Gastrocnemius medialis (tissue), 4 donors: ENCODE results near the gene CASQ2. TPM values are rescaled to one million over a fixed set of nuclear protein-coding genes. Genes with fewer than 3 reads are reported as not detected.

Source experiments
- ATAC-seq, 2 donors: fragments of 150-250 bp; one replicate each; pipeline ENCODE4 v1.9.1; 2016
- DNase-seq, 2 donors: peaks; one replicate each; pipeline ENCODE4 v3.0.0-alpha.2; 2019
- H3K27ac ChIP-seq, 4 donors: fragments of 200-600 bp; sonication (generic); 1 replicate in 1 of 4; 2 replicates in 3 of 4; pipeline ENCODE4 v1.5.1; 2016 to 2018; ENCODE audit warnings: mild to moderate bottlenecking in 2 of 4, moderate library complexity in 1 of 4
- H3K27me3 ChIP-seq, 3 donors: fragments of 200-600 bp; sonication (generic) in 2 of 3; 1 replicate in 1 of 3; 2 replicates in 2 of 3; pipeline versions ENCODE4 v1.5.1 to v1.6.0; 2016 to 2019; ENCODE audit warnings: mild to moderate bottlenecking in 1 of 3, moderate library complexity in 1 of 3
- H3K36me3 ChIP-seq, 2 donors: fragments of 200-600 bp; sonication (generic) in 1 of 2; one replicate each; pipeline ENCODE4 v1.5.1; 2017 to 2018
- H3K4me1 ChIP-seq, 2 donors: fragments of 200-600 bp; sonication (generic) in 1 of 2; one replicate each; pipeline ENCODE4 v1.5.1; 2016 to 2017; ENCODE audit warnings: mild to moderate bottlenecking in 2 of 2
- H3K4me3 ChIP-seq, 4 donors: fragments of 200-600 bp; sonication (generic) in 3 of 4; 1 replicate in 1 of 4; 2 replicates in 3 of 4; pipeline ENCODE4 v1.5.1; 2016 to 2019; ENCODE audit warnings: mild to moderate bottlenecking in 2 of 4
- H3K9me3 ChIP-seq, 3 donors: fragments of 200-600 bp; sonication (generic) in 2 of 3; 1 replicate in 1 of 3; 2 replicates in 2 of 3; pipeline ENCODE4 v1.5.1; 2016 to 2019
- POLR2A ChIP-seq, 2 donors: fragments of 450-650 bp; IDR thresholded peaks; one replicate each; pipeline ENCODE4 v1.6.1; 2017; ENCODE audit warnings: antibody characterized with exemption in 2 of 2, mild to moderate bottlenecking in 2 of 2, moderate library complexity in 2 of 2
- in situ Hi-C, 4 donors: fragments of 200-750 bp; cut with MboI; loops; one replicate each; pipeline versions ENCODE4 v1.15.0 to v1.8.0; 2017; ENCODE audit warnings: low sequenced_read_pairs in 4 of 4
- intact Hi-C: fragments of 100-400 bp; cut with DNase I; formaldehyde crosslinking; loops from one replicate; pipeline ENCODE4 v1.15.1; 2023; ENCODE audit warnings: low total_unique reads
- total RNA-seq, 4 donors: library from RNA; depleted of rRNA; stranded (reverse); fragments of >200 nt; gene quantifications; one replicate each; pipeline versions ENCODE4 v1.1.0 to v1.2.3, GENCODE V29; 2016
- TF ChIP-seq, protein P1 (sequence below), 5 experiments: fragments of 450-650 bp in 3 of 5; fragments of 200-600 bp in 2 of 5; sonication (generic) in 2 of 5; IDR thresholded peaks in 4 of 5; conservative IDR thresholded peaks in 1 of 5; 1 replicate in 4 of 5; 2 replicates in 1 of 5; pipeline ENCODE4 v1.5.1; 2016 to 2019; ENCODE audit warnings: antibody characterized with exemption in 5 of 5, mild to moderate bottlenecking in 3 of 5, moderate library complexity in 3 of 5

Gene CASQ2
- total RNA-seq, 4 donors from 2014 or later, result 16.5 to 207 (median 83.2) TPM

- Histone ChIP-seq H3K9me3 (no peaks in the 10 kb centered on the region), H3K27ac (no peak overlapping the region), H3K36me3 (peaks cover 0 to 10% of the 10 kb centered on the region in 2 donors), H3K4me1 (peaks cover 0 to 14% of the 10 kb centered on the region in 2 donors), H3K27me3 (no peaks in the 10 kb centered on the region), H3K4me3 (no peak overlapping the region)
- ATAC-seq, result no peak
- intact Hi-C loops, result loop anchor here (10.0 kb wide), 1 partner anchor 592 kb away; no protein-coding TSS in a partner anchor
- in situ Hi-C loops, result no loop called here
- TF ChIP-seq, protein P1, sequence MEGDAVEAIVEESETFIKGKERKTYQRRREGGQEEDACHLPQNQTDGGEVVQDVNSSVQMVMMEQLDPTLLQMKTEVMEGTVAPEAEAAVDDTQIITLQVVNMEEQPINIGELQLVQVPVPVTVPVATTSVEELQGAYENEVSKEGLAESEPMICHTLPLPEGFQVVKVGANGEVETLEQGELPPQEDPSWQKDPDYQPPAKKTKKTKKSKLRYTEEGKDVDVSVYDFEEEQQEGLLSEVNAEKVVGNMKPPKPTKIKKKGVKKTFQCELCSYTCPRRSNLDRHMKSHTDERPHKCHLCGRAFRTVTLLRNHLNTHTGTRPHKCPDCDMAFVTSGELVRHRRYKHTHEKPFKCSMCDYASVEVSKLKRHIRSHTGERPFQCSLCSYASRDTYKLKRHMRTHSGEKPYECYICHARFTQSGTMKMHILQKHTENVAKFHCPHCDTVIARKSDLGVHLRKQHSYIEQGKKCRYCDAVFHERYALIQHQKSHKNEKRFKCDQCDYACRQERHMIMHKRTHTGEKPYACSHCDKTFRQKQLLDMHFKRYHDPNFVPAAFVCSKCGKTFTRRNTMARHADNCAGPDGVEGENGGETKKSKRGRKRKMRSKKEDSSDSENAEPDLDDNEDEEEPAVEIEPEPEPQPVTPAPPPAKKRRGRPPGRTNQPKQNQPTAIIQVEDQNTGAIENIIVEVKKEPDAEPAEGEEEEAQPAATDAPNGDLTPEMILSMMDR (IDR thresholded peaks at IDR 0.05 in 4 of 5, conservative IDR thresholded peaks at IDR 0.05 in 1 of 5), result no peak
- TF ChIP-seq POLR2A (IDR thresholded peaks at IDR 0.05), result no peak
- no peak for DNase-seq
These were observed 41.9 kb downstream of the CASQ2 start for GRCh38 chr1:115726570-115726969.

GRCh38 chr1:115726161-115726560, 42.4 kb downstream of the CASQ2 start:
- in situ Hi-C loops, result no loop called here
- intact Hi-C loops, result loop anchor here (10.0 kb wide), 1 partner anchor 591 kb away; no protein-coding TSS in a partner anchor
- H3K27ac ChIP-seq, result no peak overlapping the region
- no peaks in the 10 kb centered on the region for H3K9me3 ChIP-seq
- no peak for DNase-seq
- no peak overlapping the region for H3K4me3 ChIP-seq
- H3K36me3 ChIP-seq, result peaks cover 0 to 10% of the 10 kb centered on the region in 2 donors
- no peaks in the 10 kb centered on the region for H3K27me3 ChIP-seq
- no peak for TF ChIP-seq POLR2A (IDR thresholded peaks at IDR 0.05)
- TF ChIP-seq, protein P1 (IDR thresholded peaks at IDR 0.05 in 4 of 5, conservative IDR thresholded peaks at IDR 0.05 in 1 of 5), result no peak
- peaks cover 0 to 14% of the 10 kb centered on the region in 2 donors for H3K4me1 ChIP-seq
- no peak for ATAC-seq

DNA sequence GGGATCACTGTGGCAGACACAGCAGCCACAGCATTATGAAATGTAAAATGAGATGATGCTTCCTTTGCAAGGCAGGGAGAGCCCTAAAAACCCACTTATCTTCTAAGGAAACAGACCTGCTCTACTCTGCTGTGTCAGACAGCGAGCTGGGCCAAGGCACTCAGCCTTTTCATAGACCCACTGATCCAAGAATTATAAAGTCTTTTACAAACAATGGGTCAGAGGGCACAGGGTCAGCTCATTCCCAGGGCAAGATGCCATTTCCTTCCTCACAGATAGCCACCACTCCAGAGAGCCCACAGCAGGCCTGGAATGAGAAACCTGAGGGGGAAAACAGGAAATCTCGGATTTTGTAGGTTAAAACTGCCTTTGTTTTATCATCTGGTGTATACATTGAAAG, 42.9 kb downstream of the CASQ2 start:
- H3K4me1 ChIP-seq, result peaks cover 0 to 14% of the 10 kb centered on the region in 2 donors
- ATAC-seq (no peak), DNase-seq (no peak)

DNA sequence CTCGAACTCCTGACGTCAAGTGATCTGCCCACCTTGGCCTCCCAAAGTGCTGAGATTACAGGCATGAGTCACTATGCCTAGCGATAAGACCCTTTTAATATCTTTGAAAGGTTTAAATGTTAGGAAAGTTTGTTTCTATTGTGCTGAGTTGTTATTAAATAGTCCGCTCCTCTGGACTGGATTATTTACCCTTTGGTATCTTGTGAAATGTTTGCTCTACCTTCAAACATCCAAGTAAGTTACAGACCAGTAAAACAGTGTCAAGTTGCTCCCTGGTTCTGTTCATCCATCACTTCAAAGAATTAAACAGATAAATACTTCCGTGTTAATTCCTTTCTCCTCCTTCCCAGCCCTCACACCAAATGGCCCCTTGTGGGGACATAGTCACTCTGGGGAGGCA, 44.8 kb downstream of the CASQ2 start:
- ATAC-seq (no peak), DNase-seq (no peak)
- H3K36me3 ChIP-seq, result peaks cover 0 to 10% of the 10 kb centered on the region in 2 donors
- in situ Hi-C loops (no loop called here), intact Hi-C loops (loop anchor here (10.0 kb wide), 1 partner anchor 589 kb away; no protein-coding TSS in a partner anchor)
- TF ChIP-seq, protein P1 (IDR thresholded peaks at IDR 0.05 in 4 of 5, conservative IDR thresholded peaks at IDR 0.05 in 1 of 5), result no peak
- TF ChIP-seq POLR2A (IDR thresholded peaks at IDR 0.05), result no peak
- H3K9me3 ChIP-seq, result no peaks in the 10 kb centered on the region
- H3K4me1 ChIP-seq, result peaks cover 0 to 14% of the 10 kb centered on the region in 2 donors
- H3K27ac ChIP-seq, result no peak overlapping the region
- H3K27me3 ChIP-seq, result no peaks in the 10 kb centered on the region
- H3K4me3 ChIP-seq, result no peak overlapping the region

More for the DNA sequence above, 42.9 kb downstream of the CASQ2 start:
- Histone ChIP-seq H3K4me3 (no peak overlapping the region), H3K36me3 (peaks cover 0 to 10% of the 10 kb centered on the region in 2 donors), H3K27ac (no peak overlapping the region), H3K9me3 (no peaks in the 10 kb centered on the region), H3K27me3 (no peaks in the 10 kb centered on the region)
- in situ Hi-C loops (no loop called here), intact Hi-C loops (loop anchor here (10.0 kb wide), 1 partner anchor 591 kb away; no protein-coding TSS in a partner anchor)
- TF ChIP-seq, protein P1 (IDR thresholded peaks at IDR 0.05 in 4 of 5, conservative IDR thresholded peaks at IDR 0.05 in 1 of 5), result no peak
- TF ChIP-seq POLR2A (IDR thresholded peaks at IDR 0.05), result no peak

GRCh38 chr1:115722221-115722620, 46.3 kb downstream of the CASQ2 start:
- ATAC-seq, result no peak
- intact Hi-C loops, result loop anchor here (10.0 kb wide), 1 partner anchor 587 kb away; no protein-coding TSS in a partner anchor
- Histone ChIP-seq H3K36me3 (peaks cover 0 to 10% of the 10 kb centered on the region in 2 donors), H3K9me3 (no peaks in the 10 kb centered on the region), H3K4me3 (no peak overlapping the region), H3K27me3 (no peaks in the 10 kb centered on the region), H3K4me1 (peaks cover 0 to 7% of the 10 kb centered on the region in 2 donors), H3K27ac (no peak overlapping the region)
- TF ChIP-seq, protein P1 (IDR thresholded peaks at IDR 0.05 in 4 of 5, conservative IDR thresholded peaks at IDR 0.05 in 1 of 5), result no peak
- TF ChIP-seq POLR2A (IDR thresholded peaks at IDR 0.05), result no peak
- no peak for DNase-seq
- in situ Hi-C loops, result no loop called here
